ENCODE results near the gene ZCCHC24. TPM values are rescaled to one million over a fixed set of nuclear protein-coding genes. Genes with fewer than 3 reads are reported as not detected.
A peak's percentile ranks its signal among the peaks of the same experiment; 100 is the strongest.

Gene ZCCHC24
- total and polyA plus RNA-seq, 2 donors from 2014 or later: 8.4 to 21.3 TPM

GRCh38 chr10:79484476-79484875 lies 39.1 kb upstream of the ZCCHC24 start:
- H3K27me3 ChIP-seq (ENCODE audit: control insufficient read depth, insufficient read depth, low read length): no peaks in the 10 kb centered on the region
- FAIRE-seq (no peak), DNase-seq (no peak)
- TF ChIP-seq, protein P1, sequence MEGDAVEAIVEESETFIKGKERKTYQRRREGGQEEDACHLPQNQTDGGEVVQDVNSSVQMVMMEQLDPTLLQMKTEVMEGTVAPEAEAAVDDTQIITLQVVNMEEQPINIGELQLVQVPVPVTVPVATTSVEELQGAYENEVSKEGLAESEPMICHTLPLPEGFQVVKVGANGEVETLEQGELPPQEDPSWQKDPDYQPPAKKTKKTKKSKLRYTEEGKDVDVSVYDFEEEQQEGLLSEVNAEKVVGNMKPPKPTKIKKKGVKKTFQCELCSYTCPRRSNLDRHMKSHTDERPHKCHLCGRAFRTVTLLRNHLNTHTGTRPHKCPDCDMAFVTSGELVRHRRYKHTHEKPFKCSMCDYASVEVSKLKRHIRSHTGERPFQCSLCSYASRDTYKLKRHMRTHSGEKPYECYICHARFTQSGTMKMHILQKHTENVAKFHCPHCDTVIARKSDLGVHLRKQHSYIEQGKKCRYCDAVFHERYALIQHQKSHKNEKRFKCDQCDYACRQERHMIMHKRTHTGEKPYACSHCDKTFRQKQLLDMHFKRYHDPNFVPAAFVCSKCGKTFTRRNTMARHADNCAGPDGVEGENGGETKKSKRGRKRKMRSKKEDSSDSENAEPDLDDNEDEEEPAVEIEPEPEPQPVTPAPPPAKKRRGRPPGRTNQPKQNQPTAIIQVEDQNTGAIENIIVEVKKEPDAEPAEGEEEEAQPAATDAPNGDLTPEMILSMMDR (IDR thresholded peaks at IDR 0.05; ENCODE audit: borderline replicate concordance, extremely low read depth, insufficient read depth): no peak
- H3K9me3 ChIP-seq (ENCODE audit: control insufficient read depth in 2 of 3, insufficient read depth in 1 of 3, low read length in 3 of 3): no peaks in the 10 kb centered on the region
- H3K4me1 ChIP-seq (ENCODE audit: control insufficient read depth in 2 of 3, insufficient read depth in 2 of 3, low read depth in 1 of 3, low read length in 3 of 3): peaks cover 0 to 6% (median 0%) of the 10 kb centered on the region in 3 donors
- no peak overlapping the region for H3K27ac ChIP-seq (ENCODE audit: low read depth in 2 of 2, low read length in 2 of 2)
- H3K36me3 ChIP-seq (ENCODE audit: control insufficient read depth in 2 of 3, insufficient read depth in 3 of 3, low read length in 3 of 3): no peaks in the 10 kb centered on the region
- intact Hi-C loops (cut with DNase I): no loop called here
- no peak overlapping the region for H3K4me3 ChIP-seq (ENCODE audit: low read length in 3 of 3)
- no peak overlapping the region for H3K9ac ChIP-seq (ENCODE audit: low read length in 3 of 3)

- Histone ChIP-seq H3K27ac (ENCODE audit: low read depth in 2 of 2, low read length in 2 of 2) (no peak overlapping the region), H3K36me3 (ENCODE audit: control insufficient read depth in 2 of 3, insufficient read depth in 3 of 3, low read length in 3 of 3) (no peaks in the 10 kb centered on the region), H3K4me1 (ENCODE audit: control insufficient read depth in 2 of 3, insufficient read depth in 2 of 3, low read depth in 1 of 3, low read length in 3 of 3) (peaks cover 0 to 5% (median 0%) of the 10 kb centered on the region in 3 donors), H3K4me3 (ENCODE audit: low read length in 3 of 3) (no peak overlapping the region), H3K9me3 (ENCODE audit: control insufficient read depth in 2 of 3, insufficient read depth in 1 of 3, low read length in 3 of 3) (no peaks in the 10 kb centered on the region), H3K9ac (ENCODE audit: low read length in 3 of 3) (no peak overlapping the region), H3K27me3 (ENCODE audit: control insufficient read depth, insufficient read depth, low read length) (no peaks in the 10 kb centered on the region)
- intact Hi-C loops (cut with DNase I): no loop called here
- no peak for FAIRE-seq
- peak; percentile 25 to 92 (median 64) for DNase-seq
- TF ChIP-seq, protein P1 (IDR thresholded peaks at IDR 0.05; ENCODE audit: borderline replicate concordance, extremely low read depth, insufficient read depth): no peak
Measured at GRCh38 chr10:79483948-79484347, 38.5 kb upstream of the ZCCHC24 start.

GRCh38 chr10:79483299-79483698 lies 37.9 kb upstream of the ZCCHC24 start:
- Histone ChIP-seq H3K4me1 (ENCODE audit: control insufficient read depth in 2 of 3, insufficient read depth in 2 of 3, low read depth in 1 of 3, low read length in 3 of 3) (peaks cover 0 to 2% (median 0%) of the 10 kb centered on the region in 3 donors), H3K9me3 (ENCODE audit: control insufficient read depth in 2 of 3, insufficient read depth in 1 of 3, low read length in 3 of 3) (no peaks in the 10 kb centered on the region), H3K27me3 (ENCODE audit: control insufficient read depth, insufficient read depth, low read length) (no peaks in the 10 kb centered on the region), H3K27ac (ENCODE audit: low read depth in 2 of 2, low read length in 2 of 2) (no peak overlapping the region), H3K4me3 (ENCODE audit: low read length in 3 of 3) (no peak overlapping the region), H3K36me3 (ENCODE audit: control insufficient read depth in 2 of 3, insufficient read depth in 3 of 3, low read length in 3 of 3) (no peaks in the 10 kb centered on the region), H3K9ac (ENCODE audit: low read length in 3 of 3) (no peak overlapping the region)
- no peak for DNase-seq
- no peak for FAIRE-seq
- TF ChIP-seq, protein P1 (IDR thresholded peaks at IDR 0.05; ENCODE audit: borderline replicate concordance, extremely low read depth, insufficient read depth): no peak
- intact Hi-C loops (cut with DNase I): no loop called here

GRCh38 chr10:79482741-79483140 lies 37.3 kb upstream of the ZCCHC24 start:
- no peak for DNase-seq
- H3K4me1 ChIP-seq (ENCODE audit: control insufficient read depth in 2 of 3, insufficient read depth in 2 of 3, low read depth in 1 of 3, low read length in 3 of 3): peaks cover 0 to 2% (median 0%) of the 10 kb centered on the region in 3 donors
- TF ChIP-seq, protein P1 (IDR thresholded peaks at IDR 0.05; ENCODE audit: borderline replicate concordance, extremely low read depth, insufficient read depth): no peak
- no peak overlapping the region for H3K4me3 ChIP-seq (ENCODE audit: low read length in 3 of 3)
- H3K27ac ChIP-seq (ENCODE audit: low read depth in 2 of 2, low read length in 2 of 2): no peak overlapping the region
- no peaks in the 10 kb centered on the region for H3K27me3 ChIP-seq (ENCODE audit: control insufficient read depth, insufficient read depth, low read length)
- H3K9ac ChIP-seq (ENCODE audit: low read length in 3 of 3): no peak overlapping the region
- no peaks in the 10 kb centered on the region for H3K36me3 ChIP-seq (ENCODE audit: control insufficient read depth in 2 of 3, insufficient read depth in 3 of 3, low read length in 3 of 3)
- intact Hi-C loops (cut with DNase I): no loop called here
- no peak for FAIRE-seq
- H3K9me3 ChIP-seq (ENCODE audit: control insufficient read depth in 2 of 3, insufficient read depth in 1 of 3, low read length in 3 of 3): no peaks in the 10 kb centered on the region

Measured in kidney (tissue), 14 donors.